GM18907 (cell line): ENCODE measurements around the gene PAEP.
"Not testable (repeated sequence)": the region's sequence is repeated elsewhere in the genome, so short reads cannot be mapped to it uniquely, and the experiment has no call there.

Experiments used
- ATAC-seq: cut with Tn5 transposase; IDR thresholded peaks from one replicate; pipeline ENCODE4 v1.9.1; 2021; ENCODE audit warnings: mild to moderate bottlenecking, moderate library complexity; ENCODE audit not compliant: unreplicated experiment

The PAEP gene

GRCh38 chr9:135561391-135562234 is at the start of gene PAEP:
Gene PAEP (plus strand): TSS chr9:135561756.
- ATAC-seq = no peak

GRCh38 chr9:135512241-135512603 is 49.3 kb upstream of the PAEP start:
- no peak for ATAC-seq

DNA sequence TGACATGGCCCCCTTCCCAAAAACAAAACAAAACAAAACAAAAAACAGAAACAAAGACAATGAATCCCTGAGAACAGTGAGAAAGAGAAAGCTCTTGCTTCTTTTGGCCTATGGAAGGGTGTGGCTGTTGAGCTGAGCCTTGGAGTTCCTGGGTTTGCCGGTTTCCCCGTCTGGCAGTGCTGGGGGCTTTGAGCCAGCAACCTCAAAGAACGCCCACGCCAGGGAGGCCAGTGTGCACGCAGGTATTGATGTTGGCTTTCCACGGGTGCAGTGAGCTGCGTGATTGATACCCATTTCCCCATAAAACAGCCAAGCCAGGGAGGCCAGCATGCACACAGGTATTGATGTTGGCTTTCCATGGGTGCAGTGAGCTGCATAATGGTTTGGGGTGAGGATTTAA is 48.7 kb upstream of the PAEP start:
- no peak for ATAC-seq

DNA sequence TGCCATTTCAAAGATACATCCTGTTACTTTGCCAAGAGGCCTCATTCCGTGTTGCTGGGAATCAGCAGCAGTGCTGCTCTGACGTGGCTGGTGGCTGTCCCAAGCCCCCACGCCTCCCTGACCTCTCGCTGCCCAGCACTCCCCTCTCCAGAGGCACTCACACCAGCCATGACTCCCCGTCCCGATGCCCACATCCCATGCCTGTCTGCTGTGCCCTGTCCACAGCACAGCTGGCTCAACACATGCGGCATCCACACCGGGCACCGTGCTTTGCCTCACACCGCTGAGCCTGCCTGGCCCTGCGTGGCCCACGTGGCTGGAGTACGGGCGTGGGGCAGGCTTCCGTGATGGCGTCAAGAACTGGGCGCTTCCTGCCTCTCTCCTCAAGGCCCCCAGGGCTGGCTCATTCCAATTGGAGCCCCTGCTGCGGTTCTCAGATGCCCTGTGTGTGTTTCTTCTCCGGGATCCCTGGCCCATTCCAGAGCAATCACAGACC is 48.2 kb upstream of the PAEP start:
- ATAC-seq = no peak

DNA sequence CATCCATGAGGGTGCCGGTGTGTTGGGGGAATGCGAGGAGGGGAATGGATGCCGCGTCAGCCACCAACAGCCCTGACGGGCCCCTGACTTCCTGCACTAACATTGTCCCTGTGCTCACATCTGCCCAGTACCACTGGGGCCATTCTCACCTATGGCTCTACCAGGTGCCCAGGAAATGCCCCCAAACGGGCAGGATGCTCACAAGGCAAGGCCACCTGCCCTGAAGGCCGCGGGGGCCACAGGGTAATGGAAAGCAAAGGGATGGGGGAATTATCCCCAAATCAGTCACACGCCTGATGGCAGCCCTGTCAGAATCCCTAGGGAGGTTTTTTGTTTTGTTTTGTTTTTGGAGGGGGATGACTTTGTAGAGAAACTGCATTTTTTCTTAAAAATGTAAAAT is 47.6 kb upstream of the PAEP start:
- ATAC-seq = not testable (repeated sequence)

- no peak for ATAC-seq
Measured at GRCh38 chr9:135514342-135515082, 47.0 kb upstream of the PAEP start.

GRCh38 chr9:135515083-135515951 is 46.2 kb upstream of the PAEP start:
- no peak for ATAC-seq

DNA sequence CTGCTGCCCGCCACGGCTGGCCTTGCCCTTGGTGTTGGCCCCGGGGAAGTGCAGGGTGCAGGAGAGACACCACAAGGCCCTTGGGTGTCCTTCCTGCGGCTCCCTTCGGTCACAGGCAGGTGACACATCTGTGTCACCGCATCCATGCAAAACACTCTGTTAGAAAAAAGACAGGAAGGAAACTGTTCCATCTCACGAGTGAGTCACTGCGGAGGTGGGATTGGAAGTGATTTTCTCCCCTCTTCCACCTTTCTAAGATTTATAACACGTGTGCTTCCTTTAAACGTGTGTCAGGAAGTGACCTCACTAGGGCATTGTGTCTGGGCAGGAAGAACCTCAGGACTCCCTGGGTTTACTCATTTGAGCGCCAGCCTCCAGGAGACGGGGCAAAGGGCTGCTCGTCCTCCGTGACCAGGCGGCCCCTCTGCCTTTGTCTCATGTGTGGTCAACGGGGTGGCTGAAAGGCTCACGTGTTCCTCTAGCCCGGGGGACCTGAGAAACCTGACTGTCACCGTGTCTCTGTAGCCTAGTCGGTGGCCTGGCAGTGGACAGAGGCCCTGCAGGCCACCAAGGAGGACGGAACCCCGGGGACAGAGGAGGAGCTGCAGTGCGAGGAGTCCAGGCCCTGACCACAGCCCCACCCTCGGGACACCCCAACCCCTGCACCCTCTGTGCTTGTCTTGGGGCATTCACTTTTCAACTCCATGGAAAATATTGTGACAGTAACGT is 45.3 kb upstream of the PAEP start:
- no peak for ATAC-seq

DNA sequence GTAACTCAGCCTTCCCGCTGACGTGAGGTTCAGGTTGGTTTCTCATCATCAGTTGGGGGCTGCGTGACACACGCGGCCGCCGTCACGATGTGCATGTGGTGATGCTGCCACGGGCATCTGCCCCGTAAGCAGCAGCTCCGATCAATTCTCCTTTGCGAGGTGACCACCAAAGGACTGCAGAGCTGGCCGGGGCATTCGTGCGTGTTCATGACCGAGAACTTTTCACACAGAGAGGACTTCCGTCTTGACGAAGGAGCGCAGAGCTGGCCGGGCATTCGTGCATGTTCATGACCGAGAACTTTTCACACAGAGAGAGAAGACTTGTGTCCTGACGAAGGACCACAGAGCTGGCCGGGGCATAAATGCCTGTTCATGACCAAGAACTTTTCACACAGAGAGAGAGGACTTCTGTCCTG is 44.1 kb upstream of the PAEP start:
- ATAC-seq = no peak

DNA sequence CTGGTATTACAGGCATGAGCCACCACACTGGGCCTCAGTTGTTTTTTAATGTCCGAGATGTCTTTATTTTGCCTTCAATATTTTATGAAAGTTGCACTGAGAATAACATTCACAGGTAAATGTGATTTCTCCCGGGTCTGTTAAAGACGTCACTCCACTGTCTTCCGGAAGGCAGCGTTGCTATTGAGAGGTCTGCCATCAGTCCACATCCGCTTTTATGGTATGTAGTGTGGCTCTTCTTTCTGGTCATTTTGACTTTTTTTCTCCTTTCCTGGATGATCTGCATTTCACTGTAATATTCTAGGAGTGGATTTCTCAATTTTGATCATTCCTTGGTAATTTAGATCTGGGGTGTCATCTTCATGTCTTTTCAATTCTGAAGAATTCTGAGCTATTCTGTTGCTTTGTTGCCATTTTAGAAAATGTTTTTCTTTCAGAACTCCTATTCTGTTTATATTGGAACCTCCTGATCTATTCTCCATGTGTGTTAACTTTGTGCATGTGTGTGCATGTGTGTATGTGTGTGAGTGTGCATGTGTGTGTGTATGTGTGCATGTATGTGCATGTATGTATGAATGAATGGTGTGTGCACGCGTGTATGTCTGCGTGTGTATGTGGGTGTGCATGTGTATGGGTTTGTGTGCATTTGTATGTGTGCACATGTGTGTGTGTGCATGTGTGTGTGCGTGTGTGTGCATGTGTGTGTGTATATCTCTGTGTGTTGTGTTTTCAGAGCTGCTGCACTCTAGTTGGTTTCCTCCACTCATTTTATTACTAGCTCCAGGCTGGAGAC is 42.2 kb upstream of the PAEP start:
- no peak for ATAC-seq

DNA sequence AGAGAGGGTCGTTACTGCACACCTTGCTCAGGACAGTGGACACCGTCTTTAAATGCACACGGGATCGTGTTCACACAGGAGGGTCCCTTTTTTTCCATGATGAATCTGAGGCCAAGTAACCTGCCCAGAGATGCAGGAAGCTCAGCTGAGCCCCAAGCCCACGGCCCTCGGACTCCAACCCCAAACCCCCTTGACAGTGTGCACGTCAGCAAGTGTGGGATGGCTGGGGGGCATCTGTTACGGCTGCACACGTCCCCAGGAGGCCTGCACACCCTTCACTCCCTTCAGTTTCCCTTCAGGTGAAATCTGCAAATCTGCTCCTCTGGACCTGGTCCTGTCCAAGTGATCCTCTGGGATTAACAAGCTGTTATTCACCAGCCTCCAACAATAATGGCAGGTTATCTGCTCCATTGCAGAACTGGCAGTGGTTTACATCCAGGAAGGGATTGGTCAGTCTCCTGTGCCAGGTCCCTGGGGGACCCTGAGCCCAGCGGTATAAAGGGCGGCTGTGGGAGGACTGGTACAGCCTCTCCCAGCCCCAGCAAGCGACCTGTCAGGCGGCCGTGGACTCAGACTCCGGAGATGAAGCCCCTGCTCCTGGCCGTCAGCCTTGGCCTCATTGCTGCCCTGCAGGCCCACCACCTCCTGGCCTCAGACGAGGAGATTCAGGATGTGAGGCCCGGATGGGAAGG is 40.5 kb upstream of the PAEP start, which contains the start of gene LCN1:
TSS of gene LCN1 (plus strand) at position 525 of the 692 bp plus-strand sequence. CDS start at position 583, 58 bp downstream.
- ATAC-seq = no peak

DNA sequence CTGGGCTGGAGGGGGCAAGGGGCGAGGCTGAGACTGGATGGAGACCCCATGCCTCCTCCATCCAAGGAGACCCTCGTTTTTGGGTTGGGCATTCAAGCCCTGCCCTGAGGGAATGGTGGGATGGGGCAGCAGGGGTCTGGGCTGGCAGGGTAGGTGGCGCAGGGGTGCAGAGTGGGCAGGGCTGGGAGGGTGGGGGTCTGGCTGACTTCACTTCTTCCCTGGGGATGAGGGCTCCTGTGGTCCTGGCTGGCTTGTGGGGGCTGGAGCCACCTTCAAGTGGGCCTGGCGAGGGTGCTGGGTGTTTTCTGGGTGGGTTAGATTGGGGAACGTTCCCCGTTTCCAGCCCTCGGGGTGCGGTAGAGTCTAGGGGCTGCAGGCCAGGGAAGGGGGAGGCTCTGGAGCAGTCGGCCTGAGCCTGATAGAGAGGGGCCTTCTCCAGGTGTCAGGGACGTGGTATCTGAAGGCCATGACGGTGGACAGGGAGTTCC is 39.9 kb upstream of the PAEP start:
- ATAC-seq = no peak

- ATAC-seq = no peak
Measured at GRCh38 chr9:135522137-135522877, 39.2 kb upstream of the PAEP start.

- ATAC-seq = no peak
Measured at GRCh38 chr9:135522931-135523330, 38.6 kb upstream of the PAEP start.

GRCh38 chr9:135523521-135524129 is 37.9 kb upstream of the PAEP start:
- no peak for ATAC-seq

- no peak for ATAC-seq
Measured at GRCh38 chr9:135524130-135524861, 37.3 kb upstream of the PAEP start.
